ENCODE results near the gene TRIM65. TPM values are rescaled to one million over a fixed set of nuclear protein-coding genes. Genes with fewer than 3 reads are reported as not detected.

TRIM65 gene
- total and polyA plus RNA-seq, 7 experiments from 2014 or later = 14.9 to 37.7 (median 29.6) TPM

GRCh38 chr17:75880266-75880665 is 16.5 kb downstream of the TRIM65 start:
- POLR2A ChIA-PET = interaction anchor here (20.0 kb wide), 1 partner anchor 22 kb away, joined by 354 read pairs; the partner anchor contains the start of gene WBP2
- intact Hi-C loops (cut with micrococcal nuclease) = no loop called here
- H3K9me3 ChIP-seq (ENCODE audit: control insufficient read depth in 2 of 3, low read length in 3 of 3) = no peaks in the 10 kb centered on the region
- peaks cover 19 to 24% of the 10 kb centered on the region in 2 donors for H3K4me1 ChIP-seq (ENCODE audit: control insufficient read depth in 2 of 2, insufficient read depth in 2 of 2, low read length in 2 of 2)
- Mint-ChIP-seq H3K36me3 (peaks cover 0 to 3% (median 0%) of the 10 kb centered on the region in 5 donors), H3K4me3 (peak overlapping the region in 3 of 10 donors; percentile 25 to 34 (median 27)), H3K4me1 (peaks cover 24 to 49% (median 40%) of the 10 kb centered on the region in 7 donors), H3K27ac (peak overlapping the region in 2 of 9 donors; percentile 14 to 48), H3K9me3 (no peaks in the 10 kb centered on the region), H3K27me3 (peaks cover 0 to 28% (median 0%) of the 10 kb centered on the region in 5 donors)
- no peak for ATAC-seq
- CTCF ChIA-PET = interaction anchor here (0.7 to 3.5 kb wide), 2 partner anchors 16 to 20 kb away, joined by 3 to 20 read pairs; partner anchors contain the start of gene TRIM65
- no peaks in the 10 kb centered on the region for H3K36me3 ChIP-seq (ENCODE audit: control insufficient read depth in 2 of 3, insufficient read depth in 3 of 3, low read length in 3 of 3)
- H3K27ac ChIP-seq (ENCODE audit: low read depth, low read length) = no peak overlapping the region
- H3K4me3 ChIP-seq (ENCODE audit: low read length) = no peak overlapping the region
- DNase-seq = no peak
- no peaks in the 10 kb centered on the region for H3K27me3 ChIP-seq (ENCODE audit: control insufficient read depth in 2 of 2, insufficient read depth in 2 of 2, low read length in 2 of 2)

- DNase-seq (peak in 1 of 9 donors; percentile 46), ATAC-seq (peak; percentile 18)
- H3K27me3 ChIP-seq (ENCODE audit: control insufficient read depth in 2 of 2, insufficient read depth in 2 of 2, low read length in 2 of 2) = no peaks in the 10 kb centered on the region
- H3K9me3 ChIP-seq (ENCODE audit: control insufficient read depth in 2 of 3, low read length in 3 of 3) = no peaks in the 10 kb centered on the region
- peak within 1 kb of the TSS; percentile 70 for H3K27ac ChIP-seq (ENCODE audit: low read depth, low read length)
- Mint-ChIP-seq H3K4me1 (peaks cover 24 to 54% (median 47%) of the 10 kb centered on the region in 7 donors), H3K27me3 (peaks cover 0 to 28% (median 0%) of the 10 kb centered on the region in 5 donors), H3K4me3 (peak within 1 kb of the TSS; percentile 83 to 99 (median 90)), H3K9me3 (no peaks in the 10 kb centered on the region), H3K27ac (peak within 1 kb of the TSS; percentile 67 to 97 (median 89)), H3K36me3 (peaks cover 0 to 2% (median 0%) of the 10 kb centered on the region in 5 donors)
- H3K36me3 ChIP-seq (ENCODE audit: control insufficient read depth in 2 of 3, insufficient read depth in 3 of 3, low read length in 3 of 3) = no peaks in the 10 kb centered on the region
- intact Hi-C loops (cut with micrococcal nuclease) = loop anchor here in 1 of 2 donors (1.0 kb wide), 1 partner anchor 22 kb away; no protein-coding TSS in a partner anchor
- peak within 1 kb of the TSS; percentile 74 for H3K4me3 ChIP-seq (ENCODE audit: low read length)
- ChIA-PET CTCF (interaction anchor here (0.6 to 3.5 kb wide), 6 partner anchors 12 to 403 kb away, joined by 3 to 20 read pairs (median 6); partner anchors contain the start of gene TRIM65), POLR2A (interaction anchor here (0.8 to 20.0 kb wide), 9 partner anchors 18 to 101 kb away, joined by 3 to 354 read pairs (median 5); partner anchors contain the start of genes MRPL38, TRIM65, UNC13D and UNK)
- peaks cover 20 to 26% of the 10 kb centered on the region in 2 donors for H3K4me1 ChIP-seq (ENCODE audit: control insufficient read depth in 2 of 2, insufficient read depth in 2 of 2, low read length in 2 of 2)
Observed at GRCh38 chr17:75878174-75878998, 18.4 kb downstream of the TRIM65 start, which contains the start of gene TRIM47. Gene TRIM47, minus strand, starts transcription at chr17:75878581. Its CDS starts 33 bp downstream, at chr17:75878548.

- H3K27ac Mint-ChIP-seq = peak overlapping the region; percentile 67 to 97 (median 89)
- Histone ChIP-seq H3K36me3 (ENCODE audit: control insufficient read depth in 2 of 3, insufficient read depth in 3 of 3, low read length in 3 of 3) (no peaks in the 10 kb centered on the region), H3K27me3 (ENCODE audit: control insufficient read depth in 2 of 2, insufficient read depth in 2 of 2, low read length in 2 of 2) (no peaks in the 10 kb centered on the region), H3K27ac (ENCODE audit: low read depth, low read length) (peak overlapping the region; percentile 70), H3K4me3 (ENCODE audit: low read length) (peak overlapping the region; percentile 74), H3K9me3 (ENCODE audit: control insufficient read depth in 2 of 3, low read length in 3 of 3) (no peaks in the 10 kb centered on the region), H3K4me1 (ENCODE audit: control insufficient read depth in 2 of 2, insufficient read depth in 2 of 2, low read length in 2 of 2) (peaks cover 25 to 30% of the 10 kb centered on the region in 2 donors)
- ChIA-PET POLR2A (interaction anchor here (0.6 to 20.0 kb wide), 11 partner anchors 15 to 133 kb away, joined by 3 to 354 read pairs (median 4); partner anchors contain the start of genes MRPL38, TRIM65, UNC13D and UNK), CTCF (interaction anchor here (0.8 to 3.5 kb wide), 6 partner anchors 11 to 34 kb away, joined by 3 to 25 read pairs (median 10); partner anchors contain the start of genes TRIM65 and UNC13D)
- ATAC-seq (peak; percentile 89), DNase-seq (peak; percentile 56 to 77 (median 69))
- peaks cover 28 to 57% (median 50%) of the 10 kb centered on the region in 7 donors for H3K4me1 Mint-ChIP-seq
- H3K4me3 Mint-ChIP-seq = peak overlapping the region; percentile 83 to 99 (median 90)
- no peaks in the 10 kb centered on the region for H3K9me3 Mint-ChIP-seq
- peaks cover 0 to 2% (median 0%) of the 10 kb centered on the region in 5 donors for H3K36me3 Mint-ChIP-seq
- intact Hi-C loops (cut with micrococcal nuclease) = loop anchor here (1.0 to 2.0 kb wide), 3 partner anchors 19 to 27 kb away; partner anchors contain the start of genes MRPL38 (in 2 of the 2) and TRIM65 (in 1 of the 2)
- peaks cover 0 to 28% (median 0%) of the 10 kb centered on the region in 5 donors for H3K27me3 Mint-ChIP-seq
Observed at GRCh38 chr17:75877752-75878173, 19.0 kb downstream of the TRIM65 start.

GRCh38 chr17:75876938-75877751 is 19.6 kb downstream of the TRIM65 start:
- peaks cover 0 to 2% (median 0%) of the 10 kb centered on the region in 5 donors for H3K36me3 Mint-ChIP-seq
- peaks cover 30 to 36% of the 10 kb centered on the region in 2 donors for H3K4me1 ChIP-seq (ENCODE audit: control insufficient read depth in 2 of 2, insufficient read depth in 2 of 2, low read length in 2 of 2)
- no peaks in the 10 kb centered on the region for H3K27me3 ChIP-seq (ENCODE audit: control insufficient read depth in 2 of 2, insufficient read depth in 2 of 2, low read length in 2 of 2)
- no peaks in the 10 kb centered on the region for H3K9me3 ChIP-seq (ENCODE audit: control insufficient read depth in 2 of 3, low read length in 3 of 3)
- POLR2A ChIA-PET = interaction anchor here (0.6 to 20.0 kb wide), 10 partner anchors 16 to 213 kb away, joined by 3 to 354 read pairs (median 3); partner anchors contain the start of genes TRIM65, UNK and WBP2
- H3K4me3 ChIP-seq (ENCODE audit: low read length) = peak overlapping the region; percentile 74
- DNase-seq (peak in 4 of 9 donors; percentile 22 to 52 (median 34)), ATAC-seq (no peak)
- peak overlapping the region; percentile 70 for H3K27ac ChIP-seq (ENCODE audit: low read depth, low read length)
- H3K4me3 Mint-ChIP-seq = peak overlapping the region; percentile 83 to 99 (median 90)
- H3K27me3 Mint-ChIP-seq = peaks cover 0 to 28% (median 0%) of the 10 kb centered on the region in 5 donors
- H3K4me1 Mint-ChIP-seq = peaks cover 31 to 60% (median 52%) of the 10 kb centered on the region in 7 donors
- H3K27ac Mint-ChIP-seq = peak overlapping the region; percentile 88 to 97 (median 91)
- intact Hi-C loops (cut with micrococcal nuclease) = loop anchor here (1.0 to 2.0 kb wide), 7 partner anchors 13 to 102 kb away; partner anchors contain the start of genes MRPL38 (in 2 of the 2), TRIM65 (in 2 of the 2), ACOX1 (in 1 of the 2) and FBF1 (in 1 of the 2)
- H3K9me3 Mint-ChIP-seq = no peaks in the 10 kb centered on the region
- H3K36me3 ChIP-seq (ENCODE audit: control insufficient read depth in 2 of 3, insufficient read depth in 3 of 3, low read length in 3 of 3) = no peaks in the 10 kb centered on the region
- CTCF ChIA-PET = interaction anchor here (0.7 to 3.5 kb wide), 8 partner anchors 10 to 33 kb away, joined by 3 to 25 read pairs (median 10); partner anchors contain the start of genes TRIM65, UNC13D and WBP2

- CTCF ChIA-PET = interaction anchor here (0.6 to 3.5 kb wide), 14 partner anchors 13 to 1085 kb away, joined by 3 to 25 read pairs (median 5); partner anchors contain the start of genes MRPL38, TRIM65, UNC13D and WBP2
- no peaks in the 10 kb centered on the region for H3K27me3 ChIP-seq (ENCODE audit: control insufficient read depth in 2 of 2, insufficient read depth in 2 of 2, low read length in 2 of 2)
Observed at GRCh38 chr17:75876190-75876937, 20.4 kb downstream of the TRIM65 start.

More at GRCh38 chr17:75876190-75876937, 20.4 kb downstream of the TRIM65 start:
- Histone ChIP-seq H3K4me1 (ENCODE audit: control insufficient read depth in 2 of 2, insufficient read depth in 2 of 2, low read length in 2 of 2) (peaks cover 30 to 36% of the 10 kb centered on the region in 2 donors), H3K27ac (ENCODE audit: low read depth, low read length) (peak overlapping the region; percentile 70), H3K4me3 (ENCODE audit: low read length) (peak overlapping the region; percentile 74), H3K9me3 (ENCODE audit: control insufficient read depth in 2 of 3, low read length in 3 of 3) (no peaks in the 10 kb centered on the region), H3K36me3 (ENCODE audit: control insufficient read depth in 2 of 3, insufficient read depth in 3 of 3, low read length in 3 of 3) (no peaks in the 10 kb centered on the region)
- no peaks in the 10 kb centered on the region for H3K9me3 Mint-ChIP-seq
- POLR2A ChIA-PET = interaction anchor here (0.6 to 20.0 kb wide), 18 partner anchors 9 to 614 kb away, joined by 3 to 354 read pairs (median 6); partner anchors contain the start of genes MRPL38, TRIM65, UNC13D and UNK
- peaks cover 0 to 21% (median 0%) of the 10 kb centered on the region in 5 donors for H3K27me3 Mint-ChIP-seq
- DNase-seq (peak in 8 of 9 donors; percentile 60 to 79 (median 70)), ATAC-seq (peak; percentile 58)
- peak overlapping the region; percentile 88 to 97 (median 91) for H3K27ac Mint-ChIP-seq
- peak overlapping the region; percentile 83 to 99 (median 90) for H3K4me3 Mint-ChIP-seq
- intact Hi-C loops (cut with micrococcal nuclease) = loop anchor here (1.0 to 2.0 kb wide), 7 partner anchors 12 to 103 kb away; partner anchors contain the start of genes MRPL38 (in 2 of the 2), ACOX1 (in 1 of the 2), FBF1 (in 1 of the 2) and TEN1 (in 1 of the 2)
- H3K36me3 Mint-ChIP-seq = peaks cover 0 to 2% (median 0%) of the 10 kb centered on the region in 5 donors
- peaks cover 25 to 53% (median 45%) of the 10 kb centered on the region in 7 donors for H3K4me1 Mint-ChIP-seq
